Measurements from ENCODE around the gene NRARP.

DNA sequence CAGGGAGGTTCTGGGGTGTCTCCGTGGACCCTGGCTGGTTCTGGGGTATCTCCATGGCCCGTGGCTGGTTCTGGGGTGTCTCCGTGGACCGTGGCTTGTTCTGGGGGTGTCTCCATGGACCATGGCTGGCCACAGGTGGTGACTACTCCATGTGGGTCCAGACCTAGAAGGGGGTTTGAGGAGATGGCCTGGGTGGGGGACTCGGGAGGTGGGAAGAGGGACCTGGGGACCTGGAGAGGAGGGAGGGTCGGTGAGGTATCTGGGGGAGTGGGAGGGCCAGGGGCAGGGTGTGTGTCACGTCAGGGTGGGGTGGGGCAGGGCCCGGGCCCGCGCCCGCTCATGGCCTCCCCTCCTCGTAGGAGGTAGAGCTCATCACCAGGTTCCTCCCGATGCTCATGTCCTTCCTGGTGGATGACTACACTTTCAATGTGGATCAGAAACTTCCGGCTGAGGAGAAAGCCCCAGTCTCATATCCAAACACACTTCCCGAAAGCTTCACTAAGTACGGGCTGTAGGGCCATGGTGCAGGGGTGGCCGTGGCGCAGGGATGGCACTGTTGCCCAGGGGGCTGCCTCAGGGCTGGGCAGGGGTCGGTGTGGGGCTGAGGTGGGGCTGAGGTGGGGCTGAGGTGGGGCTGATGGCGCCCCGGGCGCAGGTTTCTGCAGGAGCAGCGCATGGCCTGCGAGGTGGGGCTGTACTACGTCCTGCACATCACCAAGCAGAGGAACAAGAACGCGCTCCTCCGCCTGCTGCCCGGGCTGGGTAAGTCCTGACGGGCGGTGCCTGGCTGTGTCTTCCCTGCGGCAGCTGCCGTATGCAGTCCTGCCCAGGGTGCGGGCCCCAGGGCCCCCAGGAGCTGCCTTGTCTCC, 35.3 kb downstream of the NRARP start:
- TF ChIP-seq, protein P1, sequence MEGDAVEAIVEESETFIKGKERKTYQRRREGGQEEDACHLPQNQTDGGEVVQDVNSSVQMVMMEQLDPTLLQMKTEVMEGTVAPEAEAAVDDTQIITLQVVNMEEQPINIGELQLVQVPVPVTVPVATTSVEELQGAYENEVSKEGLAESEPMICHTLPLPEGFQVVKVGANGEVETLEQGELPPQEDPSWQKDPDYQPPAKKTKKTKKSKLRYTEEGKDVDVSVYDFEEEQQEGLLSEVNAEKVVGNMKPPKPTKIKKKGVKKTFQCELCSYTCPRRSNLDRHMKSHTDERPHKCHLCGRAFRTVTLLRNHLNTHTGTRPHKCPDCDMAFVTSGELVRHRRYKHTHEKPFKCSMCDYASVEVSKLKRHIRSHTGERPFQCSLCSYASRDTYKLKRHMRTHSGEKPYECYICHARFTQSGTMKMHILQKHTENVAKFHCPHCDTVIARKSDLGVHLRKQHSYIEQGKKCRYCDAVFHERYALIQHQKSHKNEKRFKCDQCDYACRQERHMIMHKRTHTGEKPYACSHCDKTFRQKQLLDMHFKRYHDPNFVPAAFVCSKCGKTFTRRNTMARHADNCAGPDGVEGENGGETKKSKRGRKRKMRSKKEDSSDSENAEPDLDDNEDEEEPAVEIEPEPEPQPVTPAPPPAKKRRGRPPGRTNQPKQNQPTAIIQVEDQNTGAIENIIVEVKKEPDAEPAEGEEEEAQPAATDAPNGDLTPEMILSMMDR (IDR thresholded peaks at IDR 0.05; ENCODE audit: low read depth, low read length, poor library complexity, severe bottlenecking): no peak
- no peak for TF ChIP-seq EZH2phosphoT487 (IDR thresholded peaks at IDR 0.05; ENCODE audit: borderline replicate concordance, low read length)
